ENCODE data around the gene KDM7A.

DNA sequence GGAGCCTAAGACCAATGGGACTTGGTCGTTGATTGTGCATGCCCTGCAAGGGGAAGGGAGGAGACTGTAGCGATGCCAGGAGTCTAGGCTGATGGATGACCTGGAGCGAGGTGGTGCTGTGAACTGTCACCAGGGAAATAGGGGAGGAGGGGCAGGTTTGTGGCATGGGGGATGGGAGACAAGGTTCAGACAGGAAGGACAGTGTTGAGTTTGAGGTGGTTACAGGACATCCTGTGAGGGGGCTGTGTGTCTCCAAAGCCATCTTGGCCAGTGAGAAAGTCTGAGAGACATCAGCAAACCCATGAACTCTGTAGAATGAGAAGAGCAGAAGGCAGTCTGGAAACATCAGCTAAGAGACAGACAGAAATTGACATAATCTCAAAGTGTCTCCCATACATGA lies 38.5 kb upstream of the KDM7A start:
- TF ChIP-seq, protein P1, sequence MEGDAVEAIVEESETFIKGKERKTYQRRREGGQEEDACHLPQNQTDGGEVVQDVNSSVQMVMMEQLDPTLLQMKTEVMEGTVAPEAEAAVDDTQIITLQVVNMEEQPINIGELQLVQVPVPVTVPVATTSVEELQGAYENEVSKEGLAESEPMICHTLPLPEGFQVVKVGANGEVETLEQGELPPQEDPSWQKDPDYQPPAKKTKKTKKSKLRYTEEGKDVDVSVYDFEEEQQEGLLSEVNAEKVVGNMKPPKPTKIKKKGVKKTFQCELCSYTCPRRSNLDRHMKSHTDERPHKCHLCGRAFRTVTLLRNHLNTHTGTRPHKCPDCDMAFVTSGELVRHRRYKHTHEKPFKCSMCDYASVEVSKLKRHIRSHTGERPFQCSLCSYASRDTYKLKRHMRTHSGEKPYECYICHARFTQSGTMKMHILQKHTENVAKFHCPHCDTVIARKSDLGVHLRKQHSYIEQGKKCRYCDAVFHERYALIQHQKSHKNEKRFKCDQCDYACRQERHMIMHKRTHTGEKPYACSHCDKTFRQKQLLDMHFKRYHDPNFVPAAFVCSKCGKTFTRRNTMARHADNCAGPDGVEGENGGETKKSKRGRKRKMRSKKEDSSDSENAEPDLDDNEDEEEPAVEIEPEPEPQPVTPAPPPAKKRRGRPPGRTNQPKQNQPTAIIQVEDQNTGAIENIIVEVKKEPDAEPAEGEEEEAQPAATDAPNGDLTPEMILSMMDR (IDR thresholded peaks at IDR 0.05), result no peak
- no peak for TF ChIP-seq POLR2A (IDR thresholded peaks at IDR 0.05)
